HG03575 (cell line): ENCODE data around the gene GPR107.

ENCODE experiments used
- ATAC-seq: cut with Tn5 transposase; IDR thresholded peaks from one replicate; pipeline ENCODE4 v1.9.1; 2021; ENCODE audit not compliant: unreplicated experiment, insufficient number of reproducible peaks, low FRiP score; ENCODE audit errors: extremely low read depth

The GPR107 gene

DNA sequence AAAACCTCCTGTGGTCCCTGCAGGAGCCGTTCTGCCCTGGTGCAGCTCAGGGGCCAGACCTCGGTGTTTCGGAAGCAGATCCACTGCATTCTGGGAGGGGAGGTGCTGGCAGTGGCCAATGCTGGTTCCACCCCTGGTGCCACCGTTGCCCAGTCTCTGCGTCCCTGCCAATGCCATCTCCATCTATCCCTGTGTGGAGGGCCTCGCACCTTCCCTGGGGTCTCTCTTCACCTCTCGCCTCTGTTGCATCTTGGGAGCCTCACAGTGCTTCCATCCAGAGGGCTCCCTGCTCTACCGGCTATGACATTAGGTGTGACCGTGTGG lies 133.8 kb downstream of the GPR107 start:
- ATAC-seq, result no peak

DNA sequence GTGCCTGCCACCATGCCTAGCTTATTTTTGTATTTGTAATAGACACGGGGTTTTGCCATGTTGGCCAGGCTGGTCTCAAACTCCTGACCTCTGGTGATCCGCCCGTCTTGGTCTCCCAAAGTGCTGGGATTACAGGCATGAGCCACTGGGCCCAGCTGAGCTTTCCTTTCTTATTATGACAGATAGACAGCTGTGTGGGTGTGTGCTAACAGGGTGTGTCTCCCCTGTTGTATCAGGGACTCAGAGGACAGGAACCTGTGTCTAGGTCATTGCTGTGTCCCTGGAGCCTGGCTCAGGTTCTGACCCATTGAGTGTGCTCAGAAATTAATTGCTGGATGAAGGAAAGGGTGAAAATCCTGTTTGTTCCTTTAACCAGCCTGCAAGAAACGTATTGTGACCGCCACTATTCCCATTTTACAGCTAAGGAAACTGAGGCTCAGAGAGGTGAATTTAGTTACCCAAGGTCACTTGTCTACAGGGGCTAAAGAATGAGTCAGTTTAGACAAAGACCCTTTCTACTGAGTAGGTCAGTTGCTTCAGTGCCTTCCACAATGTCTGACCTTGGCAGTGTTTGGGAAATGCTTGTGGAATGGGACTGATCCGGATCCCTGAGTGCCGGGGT lies 135.3 kb downstream of the GPR107 start:
- no peak for ATAC-seq
